ENCODE measurements around the gene COL15A1.
"Not testable (repeated sequence)": the region's sequence is repeated elsewhere in the genome, so short reads cannot be mapped to it uniquely, and the experiment has no call there.

The COL15A1 gene

DNA sequence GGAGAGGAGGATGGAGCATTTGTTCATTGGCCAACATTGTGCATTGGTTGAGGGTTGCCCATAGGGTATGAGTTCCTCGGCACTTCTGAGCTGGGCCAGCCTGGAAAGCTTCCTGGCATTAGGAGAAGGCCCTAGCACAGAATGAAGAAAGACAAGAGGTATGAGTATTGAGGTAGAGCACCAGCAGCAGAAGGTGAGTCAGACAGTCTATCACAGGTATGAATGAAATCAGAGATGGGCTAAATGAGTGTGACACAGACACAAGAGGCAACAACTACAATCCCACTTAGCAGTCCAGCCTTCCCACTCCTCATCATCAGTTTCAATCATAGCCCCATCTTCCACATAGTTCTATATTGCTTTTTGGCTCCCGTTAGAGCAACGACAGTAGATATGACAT lies 135.8 kb downstream of the COL15A1 start:
- DNase-seq (ENCODE audit: low spot score) = no peak

DNA sequence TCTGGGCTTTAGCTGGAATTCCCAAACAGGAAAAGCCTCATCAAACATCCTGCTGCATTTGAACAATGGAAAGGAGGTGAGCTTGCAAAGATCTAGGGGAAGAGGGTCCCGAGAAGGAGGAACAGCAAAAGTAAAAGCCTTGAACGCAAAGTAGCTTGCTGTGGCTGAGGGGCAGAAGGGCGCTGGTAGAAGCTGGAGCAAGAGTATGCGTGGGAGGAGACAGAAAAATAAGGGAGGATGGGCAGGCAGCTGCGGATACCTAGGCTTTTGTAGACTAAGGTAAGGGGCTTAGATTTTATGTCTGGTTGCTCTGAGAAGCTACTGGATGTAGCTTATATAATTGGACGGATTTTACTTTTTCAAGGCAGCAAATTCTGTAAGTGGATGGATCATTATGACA lies 139.3 kb downstream of the COL15A1 start:
- no peak for DNase-seq (ENCODE audit: low spot score)

DNA sequence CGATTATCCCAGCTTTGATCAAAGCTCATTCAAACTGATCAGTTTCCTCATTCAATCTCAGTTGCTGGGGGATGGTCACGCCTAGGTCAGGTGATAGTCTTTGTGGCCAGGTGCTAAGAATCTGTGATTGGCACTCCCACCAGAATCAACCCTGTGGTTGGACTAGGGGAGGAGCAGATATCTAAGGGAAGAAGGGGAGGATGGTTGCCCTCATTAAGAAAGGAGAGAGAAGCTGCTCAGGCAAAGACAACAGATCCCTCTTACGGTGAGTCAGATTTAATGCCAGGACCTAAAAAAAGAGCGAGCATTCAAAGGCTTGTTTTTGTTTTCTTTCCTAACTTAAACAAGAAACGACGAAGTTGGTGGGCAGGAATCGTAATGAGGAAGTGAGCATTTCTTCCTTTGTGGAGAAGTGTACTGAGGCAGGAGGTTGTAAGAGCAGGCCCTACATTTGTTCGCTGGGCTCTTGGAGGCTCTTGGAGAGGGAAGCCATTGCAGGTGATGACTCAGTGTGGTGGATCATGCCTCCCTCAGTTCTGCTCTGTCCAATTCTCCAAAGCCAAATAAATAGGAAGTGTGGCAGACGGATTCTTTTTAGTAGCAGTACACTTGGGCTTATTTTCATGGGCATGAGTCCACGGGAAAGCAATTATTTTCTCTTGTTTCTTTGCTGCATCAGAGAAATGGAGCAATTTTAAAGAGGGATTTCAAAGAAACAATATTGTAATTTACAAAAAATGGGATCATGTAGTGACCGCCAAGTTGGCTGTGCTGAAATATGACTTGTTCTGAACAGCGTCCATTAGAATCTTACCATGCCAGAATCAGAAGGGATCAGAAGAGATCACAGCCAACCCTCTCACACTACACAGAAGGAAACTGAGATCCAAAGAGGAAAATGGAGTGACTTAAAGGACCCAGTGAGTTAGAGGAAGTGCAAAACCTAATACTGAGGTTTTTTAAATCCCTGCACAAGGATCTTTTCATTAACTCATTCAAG lies 142.5 kb downstream of the COL15A1 start:
- DNase-seq (ENCODE audit: low spot score) = peak; percentile 40

GRCh38 chr9:99087462-99087861 lies 143.8 kb downstream of the COL15A1 start:
- no peak for DNase-seq (ENCODE audit: low spot score)

GRCh38 chr9:99090336-99091130 lies 146.8 kb downstream of the COL15A1 start:
- DNase-seq (ENCODE audit: low spot score) = no peak

DNA sequence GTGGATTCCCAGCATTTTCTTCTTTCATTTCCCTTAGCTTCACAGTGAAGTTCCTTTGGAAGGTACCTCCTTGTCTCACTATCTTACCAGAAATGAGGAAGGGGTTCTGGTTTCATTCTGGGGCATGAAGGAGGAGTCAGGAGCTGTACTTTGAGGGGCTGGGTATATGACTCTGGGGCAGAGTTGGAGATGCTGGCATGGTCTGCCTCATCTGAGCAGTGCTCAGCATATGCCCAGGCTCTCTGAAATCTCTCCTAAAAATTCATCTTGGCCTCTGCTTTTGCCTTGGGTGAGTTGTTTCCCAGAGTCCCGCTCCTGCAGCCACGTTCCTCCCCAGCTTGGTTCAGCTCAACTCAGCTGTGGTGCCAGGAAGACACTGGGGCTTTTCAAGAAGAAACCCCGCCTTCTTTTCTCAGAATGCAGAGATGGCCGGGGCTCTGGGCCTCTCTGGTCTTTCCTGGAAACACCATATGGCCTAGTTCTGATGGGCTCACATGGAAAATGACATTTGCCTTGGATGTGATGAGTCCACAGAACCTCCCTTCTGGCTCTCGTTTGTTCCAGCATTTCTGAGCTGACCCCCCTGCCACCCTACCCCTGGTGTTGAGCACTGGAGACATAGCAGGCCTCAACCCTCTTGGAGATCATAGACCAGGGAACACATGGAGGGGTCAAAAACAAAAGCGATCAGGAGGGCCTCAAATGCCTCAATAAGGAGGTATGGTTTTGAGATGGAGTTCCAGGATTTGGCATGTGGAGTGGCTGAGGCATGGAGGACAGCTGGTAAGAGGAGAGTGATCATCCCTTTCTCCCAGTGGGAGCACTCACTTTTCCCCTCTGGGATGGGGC lies 149.2 kb downstream of the COL15A1 start:
- DNase-seq (ENCODE audit: low spot score) = no peak

DNA sequence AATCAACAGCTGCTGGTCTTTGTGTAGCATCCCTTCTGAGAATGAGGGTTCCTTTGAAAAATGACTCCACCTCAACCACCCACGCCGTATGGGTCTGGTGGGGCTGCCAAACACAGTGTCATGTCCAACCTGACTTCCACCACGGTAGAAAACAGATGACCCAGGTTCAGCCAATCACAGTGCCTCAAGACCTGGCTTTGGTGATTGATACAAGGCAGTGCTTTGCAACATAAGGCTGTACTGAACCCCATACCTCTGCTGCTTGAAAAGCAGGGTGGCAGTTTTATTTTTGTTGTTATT lies 149.7 kb downstream of the COL15A1 start:
- no peak for DNase-seq (ENCODE audit: low spot score)

- DNase-seq (ENCODE audit: low spot score) = no peak
Measured at GRCh38 chr9:99095565-99095964, 151.9 kb downstream of the COL15A1 start.

- no peak for DNase-seq (ENCODE audit: low spot score)
Measured at GRCh38 chr9:99096409-99096808, 152.7 kb downstream of the COL15A1 start.

DNA sequence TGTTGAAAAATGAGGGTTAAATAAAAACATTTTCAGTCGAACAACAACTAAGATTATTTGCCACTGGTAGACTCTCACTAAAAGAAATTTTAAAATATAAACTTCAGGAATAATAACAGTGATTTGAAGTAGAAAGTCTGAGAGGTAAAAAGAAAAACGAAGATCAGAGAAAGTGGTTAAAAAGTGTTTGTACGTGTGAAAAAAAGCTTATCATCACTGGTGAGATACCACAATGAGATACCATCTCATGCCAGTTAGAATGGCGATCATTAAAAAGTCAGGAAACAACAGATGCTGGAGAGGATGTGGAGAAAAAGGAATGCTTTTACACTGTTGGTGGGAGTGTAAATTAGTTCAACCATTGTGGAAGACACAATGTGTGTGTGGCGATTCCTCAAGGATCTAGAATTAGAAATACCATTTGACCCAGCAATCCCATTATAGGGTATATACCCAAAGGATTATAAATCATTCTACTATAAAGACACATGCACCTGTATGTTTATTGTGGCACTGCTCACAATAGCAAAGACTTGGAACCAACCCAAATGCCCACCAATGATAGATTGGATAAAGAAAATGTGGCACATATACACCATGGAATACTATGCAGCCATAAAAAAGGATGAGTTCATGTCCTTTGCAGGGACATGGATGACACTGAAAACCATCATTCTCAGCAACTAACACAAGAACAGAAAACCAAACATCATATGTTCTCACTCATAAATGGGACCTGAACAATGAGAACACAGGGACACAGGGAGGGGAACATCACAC lies 156.3 kb downstream of the COL15A1 start:
- not testable (repeated sequence) for DNase-seq (ENCODE audit: low spot score)

GRCh38 chr9:99101271-99101670 lies 157.6 kb downstream of the COL15A1 start:
- DNase-seq (ENCODE audit: low spot score) = no peak

DNA sequence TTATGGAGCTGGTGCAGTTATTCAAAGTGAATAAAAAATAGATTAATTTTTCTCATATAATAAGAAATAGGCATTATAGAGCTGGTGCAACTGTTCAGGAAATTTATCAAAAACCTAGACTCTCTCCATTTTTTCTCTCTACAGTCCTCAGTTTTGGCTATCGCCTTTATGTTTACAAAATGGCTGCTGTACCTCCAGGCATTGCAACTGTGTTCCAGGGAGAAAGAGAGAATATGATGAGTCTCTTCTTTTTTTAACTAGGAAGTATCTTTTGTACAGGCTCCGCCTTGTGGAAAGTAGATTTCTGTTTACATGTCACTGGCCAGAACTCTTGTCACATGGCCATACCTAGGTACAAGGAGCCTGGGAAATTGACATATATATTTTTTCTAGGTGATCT lies 158.1 kb downstream of the COL15A1 start:
- DNase-seq (ENCODE audit: low spot score) = no peak

GRCh38 chr9:99103054-99103895 lies 159.6 kb downstream of the COL15A1 start:
- no peak for DNase-seq (ENCODE audit: low spot score)

- peak; percentile 40 for DNase-seq (ENCODE audit: low spot score)
Measured at GRCh38 chr9:99103901-99104458, 160.3 kb downstream of the COL15A1 start.

DNA sequence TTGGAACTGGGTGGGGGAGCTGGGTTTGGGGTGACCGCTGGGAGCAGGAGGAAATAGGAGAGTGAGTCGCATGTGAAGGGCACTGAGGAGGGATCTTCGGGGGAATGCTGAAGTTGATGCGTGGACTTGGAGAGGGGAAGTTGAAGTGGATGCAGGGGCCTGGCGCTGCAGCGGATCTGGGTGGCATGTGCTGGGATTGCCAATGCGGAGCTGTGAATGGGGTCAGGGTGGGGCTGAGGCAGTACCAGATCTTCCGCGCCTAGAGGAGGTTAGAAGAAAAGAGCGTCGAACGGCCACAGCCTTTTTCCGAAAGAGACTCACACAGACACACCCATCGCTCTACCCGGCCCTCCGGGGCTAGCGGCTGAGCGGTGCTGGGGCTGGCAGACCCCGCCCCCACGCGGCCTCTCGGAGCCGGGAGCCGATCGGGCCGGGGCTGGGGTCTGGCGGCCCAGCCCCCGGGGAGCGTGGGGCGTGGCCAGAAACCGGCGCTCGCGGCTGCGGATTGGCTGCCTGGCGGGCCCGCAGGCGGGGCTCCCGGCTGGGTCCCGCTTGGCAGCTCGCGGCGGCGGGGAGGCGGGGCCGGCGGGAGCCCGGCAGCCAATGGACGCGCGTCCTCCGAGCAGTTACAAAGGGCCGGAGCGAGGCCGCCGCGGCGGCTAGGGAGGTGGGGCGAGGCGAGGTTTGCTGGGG lies 160.9 kb downstream of the COL15A1 start, which contains the start of gene TGFBR1:
Gene TGFBR1 (plus strand): TSS at position 655 of the 693 bp plus-strand sequence. CDS start 93 bp downstream, outside the sequence.
- peak; percentile 95 for DNase-seq (ENCODE audit: low spot score)

DNA sequence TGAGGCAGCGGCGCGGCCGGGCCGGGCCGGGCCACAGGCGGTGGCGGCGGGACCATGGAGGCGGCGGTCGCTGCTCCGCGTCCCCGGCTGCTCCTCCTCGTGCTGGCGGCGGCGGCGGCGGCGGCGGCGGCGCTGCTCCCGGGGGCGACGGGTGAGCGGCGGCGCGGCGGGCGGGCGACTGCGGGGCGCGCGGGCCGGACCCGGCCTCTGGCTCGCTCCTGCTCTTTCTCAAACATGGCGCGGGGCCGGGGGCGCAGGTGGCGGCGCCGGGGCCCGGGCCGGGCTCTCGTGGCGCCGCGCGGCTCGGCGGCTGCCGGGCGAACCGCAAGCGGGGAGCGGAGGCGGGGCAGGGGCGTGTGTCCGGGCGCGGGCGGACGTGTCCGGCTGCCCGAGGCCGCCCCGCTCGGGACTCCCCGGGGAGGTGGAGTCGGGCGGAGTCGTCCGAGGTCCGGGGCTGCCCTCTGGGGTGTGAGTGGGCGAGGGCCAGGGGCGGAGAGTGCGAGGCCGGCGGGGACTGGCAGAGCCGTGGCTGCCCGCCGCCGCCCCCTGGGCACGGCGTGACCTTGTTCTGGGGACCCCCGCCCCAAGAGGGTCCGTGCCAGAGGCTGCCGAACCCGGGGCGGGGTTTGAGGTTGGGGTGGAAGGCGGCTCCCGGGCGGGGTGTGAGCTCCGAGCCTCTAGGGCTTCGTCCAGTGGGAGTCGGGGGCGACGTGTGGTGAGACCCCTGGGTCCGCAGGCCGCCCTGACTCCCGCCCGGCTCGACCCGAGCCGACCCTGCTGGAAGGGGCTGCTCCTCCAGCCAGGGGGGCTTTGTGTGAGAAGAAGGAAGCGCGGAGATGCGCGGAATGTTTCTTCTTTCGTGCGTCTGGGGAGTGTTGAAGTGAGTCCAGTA lies 161.7 kb downstream of the COL15A1 start:
- DNase-seq (ENCODE audit: low spot score) = peak; percentile 34

- no peak for DNase-seq (ENCODE audit: low spot score)
Measured at GRCh38 chr9:99106044-99106375, 162.3 kb downstream of the COL15A1 start.

DNA sequence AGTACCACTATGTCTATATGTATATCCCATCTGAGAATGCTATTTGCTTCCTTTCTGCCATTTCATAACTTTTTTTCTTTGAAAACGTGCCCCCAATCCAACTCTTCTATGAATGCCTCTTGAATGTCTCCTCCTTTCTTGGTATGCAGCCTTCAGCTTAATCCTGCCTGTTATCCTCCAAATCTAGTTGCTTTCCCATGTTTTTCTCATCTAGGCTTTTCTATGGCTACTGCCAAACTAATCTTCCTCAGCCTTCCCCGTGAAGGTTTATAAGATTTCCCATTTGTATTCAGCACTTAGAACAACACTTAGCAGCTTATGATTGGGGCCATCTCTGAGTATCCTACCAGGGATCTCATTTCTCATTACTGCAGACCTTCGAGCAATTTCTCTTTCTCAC lies 163.7 kb downstream of the COL15A1 start:
- no peak for DNase-seq (ENCODE audit: low spot score)

Measured in Ammon's horn (tissue), 1 donor.